GM19023 (cell line): ENCODE data around the gene SLC29A1.
"Not testable (repeated sequence)": the region's sequence is repeated elsewhere in the genome, so short reads cannot be mapped to it uniquely, and the experiment has no call there.

Experiments used
- ATAC-seq: cut with Tn5 transposase; IDR thresholded peaks from one replicate; pipeline ENCODE4 v1.9.1; 2021; ENCODE audit warnings: mild to moderate bottlenecking, moderate library complexity; ENCODE audit not compliant: unreplicated experiment

The SLC29A1 gene

DNA sequence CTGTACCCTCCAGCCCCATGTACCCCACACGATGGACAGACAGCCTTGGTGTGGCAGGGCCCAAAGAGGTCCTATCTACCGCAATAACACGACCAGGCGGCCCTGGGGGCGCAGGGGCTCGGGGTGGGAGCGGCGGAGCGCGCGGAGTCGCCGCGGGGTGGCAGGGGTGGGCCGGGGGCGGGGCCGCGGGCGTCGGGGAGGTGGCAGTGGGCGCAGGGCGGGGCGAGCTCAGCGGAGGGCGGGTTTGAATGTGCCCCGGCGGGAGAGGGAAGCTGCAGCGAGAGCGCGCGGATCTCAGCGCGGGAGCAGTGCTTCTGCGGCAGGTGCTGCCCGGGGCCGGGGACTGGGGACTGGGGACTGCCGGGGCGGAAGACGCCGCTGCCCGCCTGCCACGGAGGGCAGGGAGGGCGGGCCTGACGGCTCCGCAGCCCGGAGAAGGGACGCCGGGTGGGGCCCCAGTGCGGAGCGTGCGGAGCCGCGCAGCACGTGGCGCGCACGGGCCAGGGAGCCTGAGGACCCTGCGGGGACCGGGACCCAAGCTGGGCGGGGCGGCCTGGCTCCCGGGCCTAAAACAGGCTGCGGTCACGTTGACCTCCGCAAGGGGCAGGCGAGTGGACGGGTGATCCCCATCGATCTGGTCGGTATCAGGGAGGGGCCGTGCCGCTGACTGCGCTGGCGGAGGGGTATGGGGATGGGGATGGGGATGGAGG, at the start of gene SLC29A1:
SLC29A1 (plus strand) TSS at position 277 of the 710 bp plus-strand sequence. CDS start 3,719 bp downstream, outside the sequence.
- ATAC-seq: peak; percentile 39

DNA sequence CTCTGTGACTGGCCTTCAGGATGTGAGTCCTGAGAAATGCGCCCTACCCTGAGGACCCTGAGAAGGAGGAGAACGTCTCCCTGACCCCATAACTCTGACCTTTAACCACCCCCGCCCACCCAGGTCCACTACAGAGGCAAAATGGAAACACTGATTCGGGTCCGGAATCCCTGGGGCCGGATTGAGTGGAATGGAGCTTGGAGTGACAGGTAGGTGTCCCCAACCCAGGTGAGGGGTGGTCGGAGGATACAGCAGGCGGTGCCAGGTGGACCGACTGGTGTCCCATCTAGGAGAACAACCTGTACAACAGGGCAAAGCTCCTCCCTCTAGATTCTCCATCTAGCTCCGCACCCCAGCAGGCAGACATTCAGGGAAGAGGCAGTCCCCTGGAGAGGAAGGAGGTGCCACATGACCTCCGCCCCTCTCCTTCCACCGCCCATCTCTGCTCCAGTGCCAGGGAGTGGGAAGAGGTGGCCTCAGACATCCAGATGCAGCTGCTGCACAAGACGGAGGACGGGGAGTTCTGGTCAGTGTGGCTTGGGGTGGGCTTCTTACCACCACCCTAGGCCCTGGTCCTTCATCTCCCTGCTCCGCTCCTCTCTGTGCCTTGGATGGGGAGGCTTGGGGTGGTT, 47.1 kb upstream of the SLC29A1 start:
- no peak for ATAC-seq

DNA sequence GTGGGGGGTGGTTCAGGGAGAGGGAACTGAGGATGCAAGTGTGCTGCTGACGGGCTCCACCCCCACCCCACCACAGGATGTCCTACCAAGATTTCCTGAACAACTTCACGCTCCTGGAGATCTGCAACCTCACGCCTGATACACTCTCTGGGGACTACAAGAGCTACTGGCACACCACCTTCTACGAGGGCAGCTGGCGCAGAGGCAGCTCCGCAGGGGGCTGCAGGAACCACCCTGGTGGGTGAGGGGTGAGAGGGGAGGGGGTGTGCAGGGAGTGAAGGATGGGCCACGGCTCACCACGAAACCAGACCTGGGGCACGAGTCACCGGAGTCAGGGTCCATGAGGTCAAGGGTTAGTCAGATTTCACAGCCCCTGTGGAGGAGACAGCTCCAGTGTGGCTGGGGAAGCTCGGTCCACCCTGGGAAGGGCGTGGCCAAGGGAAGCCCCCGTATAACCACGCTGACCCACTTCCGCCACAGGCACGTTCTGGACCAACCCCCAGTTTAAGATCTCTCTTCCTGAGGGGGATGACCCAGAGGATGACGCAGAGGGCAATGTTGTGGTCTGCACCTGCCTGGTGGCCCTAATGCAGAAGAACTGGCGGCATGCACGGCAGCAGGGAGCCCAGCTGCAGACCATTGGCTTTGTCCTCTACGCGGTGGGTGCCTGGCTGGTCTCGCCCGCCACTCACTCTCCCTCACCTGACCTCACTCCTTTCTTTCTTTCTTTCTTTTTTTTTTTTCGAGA, 46.5 kb upstream of the SLC29A1 start:
- ATAC-seq: no peak

DNA sequence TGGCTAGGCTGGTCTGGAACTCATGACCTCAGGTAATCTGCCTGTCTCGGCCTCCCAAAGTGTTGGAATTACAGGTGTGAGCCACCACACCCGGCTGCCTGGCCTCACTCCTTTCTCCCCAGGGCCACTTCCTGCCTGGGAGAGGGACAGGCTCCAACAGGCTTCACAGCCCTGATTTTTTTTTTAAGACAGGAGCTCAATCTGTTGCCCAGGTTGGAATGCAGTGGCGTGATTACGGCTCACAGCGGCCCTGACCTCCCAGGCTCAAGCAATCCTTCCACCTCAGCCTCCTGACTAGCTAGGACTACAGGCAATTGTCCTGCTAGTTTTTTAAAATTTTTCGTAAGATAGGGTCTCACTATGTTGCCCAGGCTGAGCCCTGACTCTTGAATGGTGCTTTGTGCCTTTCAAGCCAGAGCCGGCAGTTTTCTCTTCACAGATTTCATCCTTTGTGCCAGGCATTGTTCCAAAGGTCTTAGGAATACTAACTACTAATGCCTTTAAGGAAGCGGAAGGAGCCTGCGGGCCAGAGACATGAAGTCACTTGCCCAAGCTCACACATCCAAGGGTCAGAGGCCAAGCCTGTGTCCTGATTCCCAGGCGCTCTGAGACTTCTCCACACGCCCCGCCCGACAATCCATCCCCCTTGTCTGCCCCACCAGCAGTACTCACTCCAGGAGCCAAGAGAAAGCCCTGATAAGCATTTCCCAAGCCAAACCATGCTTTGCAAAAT, 45.5 kb upstream of the SLC29A1 start:
- no peak for ATAC-seq

DNA sequence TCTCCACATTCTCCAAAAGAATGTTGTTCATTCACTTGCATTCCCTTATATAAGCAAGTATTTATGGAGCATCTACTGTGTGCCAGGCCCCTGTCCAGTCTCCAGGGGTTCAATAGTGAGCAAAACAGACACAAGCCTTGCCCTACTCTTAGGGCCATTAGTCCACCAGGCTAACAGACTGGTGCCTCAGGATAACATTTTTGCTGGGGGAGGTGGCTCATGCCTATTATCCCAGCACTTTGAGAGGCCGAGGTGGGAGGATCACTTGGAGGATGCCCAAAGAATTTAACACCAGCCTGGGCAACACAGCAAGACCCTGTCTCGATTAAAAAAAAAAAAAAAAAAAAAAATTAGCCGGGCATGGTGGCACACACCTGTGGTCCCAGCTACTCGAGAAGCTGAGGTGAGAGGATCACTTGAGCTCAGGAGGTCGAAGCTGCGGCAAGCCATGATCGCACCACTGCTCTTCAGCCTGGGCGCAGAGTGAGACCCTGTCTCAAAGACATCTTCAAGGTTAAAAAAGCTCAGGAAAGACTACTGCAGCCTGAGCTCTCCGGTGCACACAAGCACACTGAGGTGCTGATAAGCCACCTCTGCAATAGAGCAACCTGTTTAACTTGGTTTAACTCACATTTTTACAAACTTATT, 44.8 kb upstream of the SLC29A1 start:
- ATAC-seq: no peak

DNA sequence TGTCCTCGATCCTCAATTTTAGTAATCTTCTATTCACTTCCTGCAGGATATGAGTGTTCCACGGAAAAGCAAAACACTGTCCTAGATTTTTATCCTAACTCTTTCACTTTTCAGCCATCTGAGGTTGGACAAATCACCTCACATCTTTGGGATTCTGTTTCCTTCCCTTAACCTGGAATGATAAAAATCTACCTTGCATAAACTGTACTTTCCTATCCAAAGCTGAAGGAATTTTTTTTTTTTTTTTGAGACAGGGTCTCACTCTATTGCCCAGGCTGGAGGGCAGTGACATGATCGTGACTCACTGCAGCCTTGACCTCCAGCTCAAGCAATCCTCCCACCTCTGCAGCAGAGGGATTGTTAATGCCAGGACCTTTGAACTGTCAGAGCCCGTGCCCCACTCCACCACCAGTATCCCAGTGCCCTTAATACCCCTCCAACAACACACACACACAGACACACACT, 44.3 kb upstream of the SLC29A1 start:
- no peak for ATAC-seq

DNA sequence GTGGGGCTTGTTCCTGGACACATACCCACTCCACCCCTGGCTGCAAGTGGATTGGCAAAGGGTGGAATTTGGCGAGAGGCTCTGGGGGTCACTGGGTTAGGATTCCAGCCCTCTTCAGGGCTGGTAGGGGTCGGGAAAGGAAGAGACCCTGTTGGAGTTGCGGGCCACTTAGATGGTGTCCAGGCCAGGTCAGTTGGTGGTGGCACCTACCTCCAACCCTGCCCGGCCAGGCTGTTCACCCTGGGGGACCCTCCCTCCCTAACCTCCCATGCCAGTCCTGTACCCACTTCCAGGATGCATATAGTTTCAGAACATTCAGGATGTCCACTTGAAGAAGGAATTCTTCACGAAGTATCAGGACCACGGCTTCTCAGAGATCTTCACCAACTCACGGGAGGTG, 43.7 kb upstream of the SLC29A1 start:
- no peak for ATAC-seq

DNA sequence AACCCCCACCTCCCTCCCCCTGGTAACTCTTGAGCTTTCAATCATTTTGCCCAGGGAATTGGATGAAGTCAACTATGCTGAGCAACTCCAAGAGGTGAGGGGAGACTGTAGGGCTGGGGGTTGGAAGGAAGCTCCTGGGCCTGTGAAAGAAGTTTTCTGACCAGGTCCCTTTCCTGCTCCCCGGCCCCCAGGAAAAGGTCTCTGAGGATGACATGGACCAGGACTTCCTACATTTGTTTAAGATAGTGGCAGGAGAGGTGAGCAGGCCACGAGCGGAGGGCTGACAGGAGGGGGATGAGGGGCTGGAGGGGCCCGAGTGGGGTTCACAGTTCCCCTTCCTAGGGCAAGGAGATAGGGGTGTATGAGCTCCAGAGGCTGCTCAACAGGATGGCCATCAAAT, 43.0 kb upstream of the SLC29A1 start:
- ATAC-seq: no peak

DNA sequence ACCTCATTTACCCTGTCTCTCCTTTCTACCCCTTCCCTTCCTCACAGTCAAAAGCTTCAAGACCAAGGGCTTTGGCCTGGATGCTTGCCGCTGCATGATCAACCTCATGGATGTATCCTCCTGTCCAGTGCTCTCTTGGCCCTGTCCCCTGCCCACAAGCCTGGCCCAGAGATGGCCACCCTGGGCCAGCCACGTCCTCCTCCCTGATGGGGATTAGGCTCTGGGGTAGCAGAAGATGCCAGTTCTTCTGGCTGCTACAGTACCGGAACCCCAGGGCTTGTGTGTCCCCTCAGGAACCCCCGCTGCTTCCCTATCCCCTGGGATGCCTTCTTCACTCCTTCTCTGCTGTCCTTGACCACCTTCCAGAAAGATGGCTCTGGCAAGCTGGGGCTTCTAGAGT, 42.5 kb upstream of the SLC29A1 start:
- ATAC-seq: no peak

DNA sequence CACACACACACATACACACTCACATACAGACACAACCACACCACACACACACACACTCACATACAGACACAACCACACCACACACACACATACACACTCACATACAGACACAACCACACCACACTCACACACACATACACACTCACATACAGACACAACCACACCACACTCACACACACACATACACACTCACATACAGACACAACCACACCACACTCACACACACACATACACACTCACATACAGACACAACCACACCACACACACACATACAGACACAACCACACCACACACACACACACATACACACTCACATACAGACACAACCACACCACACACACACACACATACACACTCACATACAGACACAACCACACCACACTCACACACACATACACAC, 41.6 kb upstream of the SLC29A1 start:
- not testable (repeated sequence) for ATAC-seq

DNA sequence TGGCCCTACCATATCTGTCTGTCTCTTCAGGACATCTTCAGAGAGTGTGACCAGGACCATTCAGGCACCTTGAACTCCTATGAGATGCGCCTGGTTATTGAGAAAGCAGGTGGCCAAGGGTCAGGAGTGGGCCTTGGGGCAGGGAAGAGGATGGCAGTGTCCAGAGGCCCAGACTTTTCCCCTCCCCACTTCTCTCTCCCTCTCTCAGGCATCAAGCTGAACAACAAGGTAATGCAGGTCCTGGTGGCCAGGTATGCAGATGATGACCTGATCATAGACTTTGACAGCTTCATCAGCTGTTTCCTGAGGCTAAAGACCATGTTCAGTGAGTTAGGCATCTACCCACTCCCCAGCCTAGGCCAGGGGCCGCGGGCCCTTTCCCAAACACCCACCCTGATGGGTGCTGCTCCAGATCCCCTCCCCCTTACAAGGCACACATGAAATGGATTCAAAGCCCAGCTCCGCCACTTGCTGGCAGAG, 40.4 kb upstream of the SLC29A1 start:
- no peak for ATAC-seq

DNA sequence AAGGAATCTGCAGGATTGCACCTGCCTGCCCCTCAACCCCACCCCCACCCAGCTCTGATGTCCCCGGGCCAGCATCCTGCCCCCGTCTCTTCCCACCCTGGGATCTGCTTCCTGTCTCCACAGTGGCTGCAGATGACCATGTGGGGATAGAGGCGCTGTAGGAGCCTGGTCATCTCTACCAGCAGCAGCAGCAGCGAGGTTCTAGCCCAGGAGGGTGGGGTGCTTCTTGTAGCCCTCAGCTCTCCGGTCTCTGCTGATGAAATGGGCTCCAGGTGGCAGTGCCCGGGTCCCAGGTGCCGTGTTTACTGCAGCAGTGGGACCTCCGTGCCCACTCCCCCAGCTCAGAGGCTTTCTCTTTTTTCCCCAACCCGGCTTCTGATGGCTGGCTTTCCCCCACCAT, 39.6 kb upstream of the SLC29A1 start:
- ATAC-seq: no peak

DNA sequence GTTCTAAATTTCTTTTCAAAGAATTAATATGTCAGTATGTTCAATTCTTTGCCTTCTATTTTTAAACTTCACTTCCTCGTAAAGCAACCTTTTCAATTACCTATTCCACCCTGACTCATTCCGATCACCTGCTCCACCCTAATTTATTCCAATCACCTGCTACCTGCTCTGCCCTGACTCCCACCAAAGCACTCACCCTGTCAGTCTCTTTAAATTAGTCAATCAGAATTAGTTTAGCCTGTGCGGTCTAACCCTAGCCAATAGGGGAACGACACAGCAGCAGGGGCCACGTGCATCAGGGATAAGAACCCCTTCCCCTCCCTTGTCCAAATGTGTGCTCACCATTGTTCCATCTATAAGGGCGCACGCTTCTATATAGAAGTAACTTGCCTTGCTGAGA, 38.0 kb upstream of the SLC29A1 start:
- ATAC-seq: not testable (repeated sequence)

DNA sequence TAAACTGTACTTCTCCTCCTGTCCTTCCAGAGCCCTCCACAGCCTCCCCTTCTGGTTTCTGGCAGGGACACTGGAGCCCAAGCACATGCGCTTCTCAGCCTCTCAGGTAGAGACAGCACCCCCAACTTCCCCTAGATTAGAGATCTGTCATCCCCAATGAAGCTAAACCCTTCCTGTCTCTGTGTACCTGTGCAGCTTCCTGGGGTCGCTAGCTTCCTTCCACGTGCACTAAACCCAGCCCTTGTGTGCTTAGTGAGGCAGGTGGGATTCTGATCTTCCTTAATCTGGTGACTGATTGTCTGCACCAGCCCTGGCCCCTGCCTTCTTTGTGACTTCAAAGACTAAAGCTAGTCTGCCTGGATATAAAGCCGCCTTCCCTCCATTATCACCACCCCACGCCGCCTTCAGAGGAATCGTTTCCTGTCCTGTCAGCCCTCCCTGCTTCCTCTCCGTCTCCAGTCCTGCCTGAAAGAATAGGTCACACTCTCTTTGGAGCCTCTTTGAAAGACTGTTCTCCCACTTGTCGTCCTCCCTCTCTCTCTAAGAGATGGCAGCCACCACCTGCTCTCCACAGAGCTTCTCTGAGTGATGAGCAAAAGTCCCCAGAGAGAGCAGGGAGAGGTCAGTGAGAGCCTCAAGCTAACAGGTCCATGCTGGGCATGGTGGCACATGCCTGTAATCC, 37.3 kb upstream of the SLC29A1 start:
- no peak for ATAC-seq

DNA sequence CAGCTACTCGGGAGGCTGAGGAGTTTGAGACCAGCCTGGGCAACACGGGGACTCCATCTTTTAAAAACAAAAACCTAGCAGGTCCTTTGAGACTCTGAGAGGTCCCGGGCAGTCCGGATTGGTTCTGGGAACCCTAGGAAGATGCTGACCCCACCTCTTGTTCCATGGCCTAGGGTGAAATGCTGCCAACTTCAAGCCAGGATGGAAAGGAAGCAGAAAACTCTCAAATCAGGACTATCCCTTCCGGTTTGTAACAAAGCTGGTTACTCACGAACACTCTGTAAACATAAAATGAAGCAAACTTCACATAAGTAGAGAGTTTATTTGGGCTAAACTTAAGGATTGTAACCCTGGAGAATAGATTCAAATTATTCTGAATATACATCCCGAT, 36.8 kb upstream of the SLC29A1 start:
- ATAC-seq: no peak

DNA sequence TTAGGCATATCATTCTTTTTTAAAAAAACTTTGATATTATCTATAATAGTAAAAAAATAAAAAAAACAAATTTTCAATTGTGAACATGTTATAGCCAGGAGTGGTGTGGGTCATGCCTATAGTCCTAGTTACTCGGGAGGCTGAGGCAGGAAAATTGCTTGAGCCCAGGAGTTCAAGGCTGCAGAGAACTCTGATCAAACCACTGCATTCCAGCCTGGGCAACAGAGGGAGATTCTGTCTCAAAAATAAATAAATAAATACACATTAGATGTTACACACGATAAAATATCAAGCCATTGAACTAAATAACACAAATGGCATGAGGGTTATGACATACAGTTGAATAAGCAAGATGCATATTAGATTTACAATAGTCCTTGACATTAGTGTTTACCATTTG, 34.6 kb upstream of the SLC29A1 start:
- ATAC-seq: no peak

DNA sequence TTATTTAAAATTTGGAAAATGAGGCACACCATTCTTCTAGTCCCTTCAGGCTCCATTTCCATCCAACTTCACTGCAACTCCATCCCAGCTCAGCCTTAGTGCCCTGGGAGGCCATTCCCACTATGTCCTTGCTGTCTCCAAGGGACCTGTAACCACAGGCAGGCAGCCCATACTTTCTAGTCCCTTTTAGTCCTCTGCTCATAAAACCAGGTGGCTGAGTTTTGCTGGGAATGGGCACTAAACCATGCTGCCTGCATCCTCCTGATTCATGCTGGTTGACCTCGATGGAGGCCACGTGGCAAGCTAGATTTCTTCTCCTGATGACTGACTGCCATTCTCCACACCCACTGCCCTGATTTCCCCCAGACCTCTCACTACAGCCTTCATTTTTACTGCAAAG, 34.1 kb upstream of the SLC29A1 start:
- no peak for ATAC-seq

DNA sequence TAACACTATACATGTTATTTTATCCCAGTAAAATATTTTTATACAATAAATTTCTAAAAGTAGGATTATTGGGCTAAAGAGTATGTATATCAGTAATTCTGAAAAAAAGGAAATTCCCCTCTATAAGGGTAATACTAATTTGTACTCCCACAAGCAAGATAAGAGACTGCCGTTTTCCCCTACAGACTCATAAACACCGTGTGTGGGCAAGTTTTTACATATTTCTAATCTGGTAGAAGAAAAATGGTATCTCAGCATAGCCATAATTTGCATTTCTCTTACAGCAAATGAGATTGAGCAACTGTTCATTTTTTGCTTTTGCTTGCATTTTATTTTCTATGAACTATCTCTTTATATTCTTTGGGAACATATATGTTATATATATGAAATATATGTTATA, 32.7 kb upstream of the SLC29A1 start:
- ATAC-seq: peak; percentile 63

DNA sequence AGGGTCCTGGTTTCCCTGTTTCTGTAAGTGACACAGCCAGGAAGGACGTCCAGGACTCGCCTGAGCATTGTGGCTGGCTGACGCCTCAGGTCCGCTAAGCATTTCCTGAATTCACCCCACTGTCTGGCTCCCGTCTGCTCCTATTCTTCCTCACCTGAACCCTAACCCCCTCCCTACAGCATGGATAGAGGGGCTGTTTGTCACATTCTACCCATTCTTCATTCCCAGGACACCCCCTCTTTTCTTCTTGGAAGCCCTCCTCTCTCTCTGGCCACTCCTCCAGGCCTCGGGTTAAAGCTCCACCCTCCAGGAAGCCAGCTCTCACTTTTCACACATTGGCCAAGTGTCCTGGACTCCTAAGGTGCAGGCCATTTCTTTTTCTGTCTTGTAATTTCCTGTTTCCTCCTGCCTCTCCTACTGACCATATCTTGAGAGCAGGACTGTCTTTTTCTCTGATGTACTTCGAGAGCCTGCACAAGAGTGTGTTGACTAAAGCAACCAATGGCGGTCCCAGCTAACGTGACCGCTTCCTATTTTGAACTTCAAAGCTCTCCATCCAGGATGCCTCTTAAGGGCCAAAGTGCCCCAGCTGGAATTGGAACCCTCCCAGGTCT, 30.9 kb upstream of the SLC29A1 start:
- no peak for ATAC-seq
